SU-DHL-6 (cell line): ENCODE data around the gene CA11.

Source experiments
- EZH2phosphoT487 ChIP-seq: fragments of 200-600 bp; sonication (generic), shearing (Covaris generic); conservative IDR thresholded peaks from 2 replicates; pipeline ENCODE4 v1.6.1; 2018; ENCODE audit warnings: mild to moderate bottlenecking, antibody characterized with exemption, low read length, moderate library complexity, mixed read lengths
- TF ChIP-seq, protein P1 (sequence below): fragments of 200-600 bp; sonication (generic); IDR thresholded peaks from one replicate; pipeline ENCODE4 v1.5.1; 2017; ENCODE audit warnings: antibody characterized with exemption, mild to moderate bottlenecking, low read length, moderate library complexity; ENCODE audit not compliant: insufficient read depth, poor library complexity, severe bottlenecking

DNA sequence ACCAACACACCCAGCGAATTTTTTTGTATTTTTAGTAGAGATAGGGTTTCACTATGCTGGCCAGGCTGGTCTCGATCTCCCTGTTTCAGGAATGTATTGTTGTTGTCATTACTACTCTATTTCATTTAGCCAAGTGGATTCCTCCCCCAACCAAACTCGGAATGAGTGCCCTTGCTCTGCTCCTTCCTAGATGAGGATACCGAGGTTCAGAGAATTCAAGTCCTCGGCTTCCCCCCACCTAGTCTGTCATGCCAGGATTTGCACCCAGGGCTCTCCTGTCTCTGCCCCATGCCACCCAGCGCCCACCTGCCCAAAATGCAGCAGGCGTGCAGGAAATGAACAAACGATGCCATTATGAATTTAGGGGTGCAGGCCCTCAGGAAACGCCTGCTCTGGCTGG lies 43.0 kb downstream of the CA11 start:
- TF ChIP-seq, protein P1, sequence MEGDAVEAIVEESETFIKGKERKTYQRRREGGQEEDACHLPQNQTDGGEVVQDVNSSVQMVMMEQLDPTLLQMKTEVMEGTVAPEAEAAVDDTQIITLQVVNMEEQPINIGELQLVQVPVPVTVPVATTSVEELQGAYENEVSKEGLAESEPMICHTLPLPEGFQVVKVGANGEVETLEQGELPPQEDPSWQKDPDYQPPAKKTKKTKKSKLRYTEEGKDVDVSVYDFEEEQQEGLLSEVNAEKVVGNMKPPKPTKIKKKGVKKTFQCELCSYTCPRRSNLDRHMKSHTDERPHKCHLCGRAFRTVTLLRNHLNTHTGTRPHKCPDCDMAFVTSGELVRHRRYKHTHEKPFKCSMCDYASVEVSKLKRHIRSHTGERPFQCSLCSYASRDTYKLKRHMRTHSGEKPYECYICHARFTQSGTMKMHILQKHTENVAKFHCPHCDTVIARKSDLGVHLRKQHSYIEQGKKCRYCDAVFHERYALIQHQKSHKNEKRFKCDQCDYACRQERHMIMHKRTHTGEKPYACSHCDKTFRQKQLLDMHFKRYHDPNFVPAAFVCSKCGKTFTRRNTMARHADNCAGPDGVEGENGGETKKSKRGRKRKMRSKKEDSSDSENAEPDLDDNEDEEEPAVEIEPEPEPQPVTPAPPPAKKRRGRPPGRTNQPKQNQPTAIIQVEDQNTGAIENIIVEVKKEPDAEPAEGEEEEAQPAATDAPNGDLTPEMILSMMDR, result no peak
- no peak for TF ChIP-seq EZH2phosphoT487
